Mesothelial cell of epicardium (in vitro differentiated cells): ENCODE results near the gene BOD1. TPM values are rescaled to one million over a fixed set of nuclear protein-coding genes. Genes with fewer than 3 reads are reported as not detected.

Experiments used
- DNase-seq, 2 experiments: peaks; one replicate each; pipeline ENCODE4 v3.0.0; 2021; ENCODE audit warnings: low spot score in 2 of 2; ENCODE audit not compliant: unreplicated experiment in 2 of 2
- H3K27ac Mint-ChIP-seq: 2 replicates; pipeline ENCODE4 v1.8.0; 2021; ENCODE audit warnings: mixed read lengths
- H3K27me3 Mint-ChIP-seq: 2 replicates; pipeline ENCODE4 v1.8.0; 2021; ENCODE audit warnings: low read depth, mixed read lengths
- H3K36me3 Mint-ChIP-seq: 2 replicates; pipeline ENCODE4 v1.8.0; 2021; ENCODE audit warnings: mixed read lengths
- H3K4me1 Mint-ChIP-seq: 2 replicates; pipeline ENCODE4 v1.8.0; 2021; ENCODE audit warnings: mixed read lengths
- H3K4me3 Mint-ChIP-seq: 2 replicates; pipeline ENCODE4 v1.8.0; 2021; ENCODE audit warnings: mild to moderate bottlenecking, moderate library complexity, mixed read lengths
- H3K9me3 Mint-ChIP-seq: 2 replicates; pipeline ENCODE4 v1.8.0; 2021; ENCODE audit warnings: mixed read lengths
- CTCF ChIP-seq: fragments of 200-600 bp; sonication (generic); IDR thresholded peaks from one replicate; pipeline ENCODE4 v1.5.0; 2021; ENCODE audit warnings: antibody characterized with exemption; ENCODE audit not compliant: unreplicated experiment
- total RNA-seq: library from RNA; stranded (reverse); gene quantifications from 3 replicates; pipeline ENCODE4 v1.2.1, GENCODE V29; 2021

The BOD1 gene
- total RNA-seq, 1 donor from 2014 or later, result 91.9 TPM

GRCh38 chr5:173582216-173583111 is 34.0 kb downstream of the BOD1 start:
- Mint-ChIP-seq H3K27me3 (no peaks in the 10 kb centered on the region), H3K27ac (peak overlapping the region; percentile 54), H3K36me3 (peaks cover 15% of the 10 kb centered on the region)

GRCh38 chr5:173581408-173582215 is 34.8 kb downstream of the BOD1 start:
- TF ChIP-seq CTCF, result peak; percentile 82
- Mint-ChIP-seq H3K9me3 (peaks cover 19% of the 10 kb centered on the region), H3K36me3 (peaks cover 11% of the 10 kb centered on the region), H3K27me3 (no peaks in the 10 kb centered on the region), H3K4me3 (no peak overlapping the region), H3K27ac (peak overlapping the region; percentile 13), H3K4me1 (peaks cover 13% of the 10 kb centered on the region)
- DNase-seq, result peak; percentile 40 to 78

More at GRCh38 chr5:173582216-173583111, 34.0 kb downstream of the BOD1 start:
- TF ChIP-seq CTCF, result no peak
- Mint-ChIP-seq H3K9me3 (peaks cover 26% of the 10 kb centered on the region), H3K4me1 (peaks cover 13% of the 10 kb centered on the region), H3K4me3 (no peak overlapping the region)
- DNase-seq, result no peak

DNA sequence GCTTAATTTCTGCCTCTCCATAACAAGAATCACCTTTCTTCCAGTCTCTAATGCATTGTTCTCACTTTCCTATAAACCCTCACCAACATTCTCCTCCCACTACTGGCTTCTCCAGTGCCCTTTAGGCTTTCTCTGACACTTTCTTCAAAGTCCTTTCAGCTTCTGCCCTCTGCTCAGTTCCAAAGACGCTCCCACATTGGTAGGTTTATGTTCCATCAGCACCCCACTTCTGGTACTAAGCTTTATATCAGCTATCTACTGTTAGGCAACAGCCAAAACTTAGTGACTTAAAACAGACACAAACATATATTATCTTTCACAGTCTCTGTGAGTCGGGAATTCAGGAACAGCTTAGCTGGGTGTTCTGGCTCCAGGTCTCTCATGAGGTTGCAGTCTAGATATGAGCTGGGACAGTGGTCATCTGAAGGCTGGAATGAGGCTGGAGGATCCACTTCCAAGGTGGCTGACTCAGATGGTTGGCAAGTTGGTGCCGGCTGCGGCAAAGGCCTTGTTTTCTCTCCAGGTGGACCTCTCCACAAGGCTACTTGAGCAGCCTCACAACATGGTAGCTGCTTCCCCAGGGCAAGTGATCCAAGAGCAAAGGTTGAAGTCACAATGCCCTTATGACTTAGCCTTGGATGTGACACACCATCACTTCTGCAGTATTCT is 37.4 kb downstream of the BOD1 start:
- no peak overlapping the region for H3K27ac Mint-ChIP-seq
- TF ChIP-seq CTCF, result no peak
- no peak for DNase-seq
- no peak overlapping the region for H3K4me3 Mint-ChIP-seq
- peaks cover 4% of the 10 kb centered on the region for H3K36me3 Mint-ChIP-seq
- H3K27me3 Mint-ChIP-seq, result peaks cover 4% of the 10 kb centered on the region
- peaks cover 10% of the 10 kb centered on the region for H3K9me3 Mint-ChIP-seq
- peaks cover 13% of the 10 kb centered on the region for H3K4me1 Mint-ChIP-seq

- H3K36me3 Mint-ChIP-seq, result peaks cover 4% of the 10 kb centered on the region
- peaks cover 10% of the 10 kb centered on the region for H3K9me3 Mint-ChIP-seq
- DNase-seq, result no peak
- H3K4me3 Mint-ChIP-seq, result no peak overlapping the region
- no peak overlapping the region for H3K27ac Mint-ChIP-seq
- no peak for TF ChIP-seq CTCF
- peaks cover 9% of the 10 kb centered on the region for H3K4me1 Mint-ChIP-seq
- peaks cover 8% of the 10 kb centered on the region for H3K27me3 Mint-ChIP-seq
Observed at GRCh38 chr5:173577817-173578216, 38.6 kb downstream of the BOD1 start.

DNA sequence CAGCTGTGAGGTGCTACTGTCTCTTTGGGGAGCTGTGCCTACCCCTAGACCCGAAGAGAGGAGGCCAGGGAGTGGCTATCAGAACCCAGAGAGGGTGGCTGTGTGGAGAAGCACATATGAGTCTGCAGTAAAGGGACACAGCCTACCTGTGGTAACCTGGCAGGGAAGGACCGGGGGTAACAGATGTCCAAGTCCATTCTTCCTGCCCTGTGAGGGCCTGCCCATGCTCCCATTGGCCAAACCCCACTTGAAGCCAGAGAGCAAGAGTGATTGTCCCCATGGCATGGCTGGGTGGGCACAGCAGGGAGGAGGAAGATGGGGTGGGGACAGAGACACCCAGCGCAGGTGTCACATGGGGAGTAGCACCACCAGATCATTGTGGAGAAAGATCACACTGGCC is 39.3 kb downstream of the BOD1 start:
- peaks cover 10% of the 10 kb centered on the region for H3K9me3 Mint-ChIP-seq
- H3K27me3 Mint-ChIP-seq, result peaks cover 12% of the 10 kb centered on the region
- no peak for DNase-seq
- peaks cover 7% of the 10 kb centered on the region for H3K4me1 Mint-ChIP-seq
- no peak overlapping the region for H3K4me3 Mint-ChIP-seq
- no peak for TF ChIP-seq CTCF
- H3K36me3 Mint-ChIP-seq, result peaks cover 4% of the 10 kb centered on the region
- no peak overlapping the region for H3K27ac Mint-ChIP-seq
